HUES48 (cell line): ENCODE results near the gene MCM3AP.

Source experiments
- H3K27ac ChIP-seq: one replicate; pipeline ENCODE4 v1.7.0; 2013; ENCODE audit warnings: low read depth, low read length, inconsistent platforms
- H3K27me3 ChIP-seq: 2 replicates; pipeline ENCODE4 v1.6.1; 2013; ENCODE audit warnings: mild to moderate bottlenecking, low read length; ENCODE audit not compliant: control insufficient read depth, insufficient read depth
- H3K36me3 ChIP-seq: 2 replicates; pipeline ENCODE4 v1.6.1; 2013; ENCODE audit warnings: low read length; ENCODE audit not compliant: control insufficient read depth, insufficient read depth
- H3K4me1 ChIP-seq: 2 replicates; pipeline ENCODE4 v1.6.1; 2013; ENCODE audit warnings: mild to moderate bottlenecking, low read length; ENCODE audit not compliant: control insufficient read depth, insufficient read depth
- H3K4me3 ChIP-seq: 2 replicates; pipeline ENCODE4 v1.5.1; 2013; ENCODE audit warnings: mild to moderate bottlenecking, low read depth, low read length
- H3K9ac ChIP-seq: 2 replicates; pipeline ENCODE4 v1.6.1; 2013; ENCODE audit warnings: mild to moderate bottlenecking, low read depth, low read length, moderate library complexity
- H3K9me3 ChIP-seq: 2 replicates; pipeline ENCODE4 v1.6.1; 2013; ENCODE audit warnings: low read length; ENCODE audit not compliant: control insufficient read depth, insufficient read depth

Gene MCM3AP

DNA sequence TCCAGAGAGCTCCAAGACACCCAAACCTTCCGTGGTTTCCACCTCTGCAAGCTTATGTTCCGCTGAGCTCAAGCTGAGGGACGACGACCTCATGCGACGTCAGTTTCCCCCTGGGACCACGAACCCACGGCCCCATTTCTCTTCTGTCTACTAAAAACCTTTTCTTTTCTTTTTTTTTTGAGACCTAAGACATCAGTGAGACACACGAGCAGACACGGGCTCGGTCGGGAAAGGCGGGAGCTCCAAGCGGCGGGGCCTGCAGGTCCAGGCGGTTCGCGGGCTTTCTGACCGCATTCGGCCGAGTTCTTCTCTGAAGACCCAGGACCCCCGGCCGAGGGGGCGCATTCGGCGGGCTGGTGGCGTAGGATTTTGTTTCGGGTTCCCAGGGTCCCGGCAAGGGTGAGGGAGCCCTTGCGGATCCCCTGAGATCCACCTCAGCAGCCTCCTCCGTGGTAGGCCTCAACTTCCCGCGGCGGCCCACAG lies 37.9 kb upstream of the MCM3AP start:
- Histone ChIP-seq H3K4me1 (peaks cover 21% of the 10 kb centered on the region), H3K9ac (peak overlapping the region; percentile 90), H3K4me3 (peak overlapping the region; percentile 98), H3K27ac (peak overlapping the region; percentile 92), H3K36me3 (peaks cover 13% of the 10 kb centered on the region; the same call in 1 of the 2 replicates), H3K27me3 (no peaks in the 10 kb centered on the region), H3K9me3 (no peaks in the 10 kb centered on the region)

DNA sequence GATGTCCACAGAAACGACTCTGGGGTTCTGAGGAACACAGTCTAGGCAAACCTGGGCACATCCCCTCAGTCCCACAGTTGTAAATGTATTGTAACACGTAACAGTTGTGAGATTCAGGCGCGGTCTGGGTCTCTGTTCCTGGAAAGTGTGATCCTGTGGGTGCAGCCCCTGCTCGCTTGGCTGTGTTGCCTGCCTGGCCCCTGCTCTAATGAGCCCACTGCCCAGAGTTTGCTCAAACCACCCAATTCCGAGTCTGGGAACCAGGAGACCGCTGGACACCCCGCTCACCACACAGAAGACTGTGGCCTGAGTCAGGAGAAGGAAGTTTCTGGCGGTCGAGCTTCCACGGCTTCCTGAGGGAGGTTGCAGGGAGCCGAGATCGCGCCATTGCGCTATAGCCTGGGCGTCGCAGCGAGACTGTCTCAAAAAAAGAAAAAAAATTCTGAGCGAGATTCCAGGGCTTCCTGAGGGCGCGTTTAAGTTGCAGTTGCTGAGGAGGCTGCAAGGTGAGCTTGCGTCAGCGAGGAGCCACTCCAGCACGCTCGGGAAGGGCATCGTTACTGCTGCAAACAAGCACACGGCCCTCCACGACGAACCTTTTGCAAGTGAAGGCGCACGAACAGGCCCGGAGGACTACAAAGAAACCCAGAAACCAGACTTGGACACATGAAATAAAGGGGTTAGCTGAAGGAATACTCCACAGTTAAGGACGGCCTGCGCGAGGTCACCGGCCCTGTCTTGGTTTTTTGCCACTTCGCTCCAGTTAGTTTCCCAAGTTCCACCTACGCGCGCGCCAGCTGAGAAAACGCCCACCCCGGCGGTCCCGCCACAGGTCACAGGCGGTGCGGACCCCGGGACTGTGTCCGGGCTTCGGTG lies 37.2 kb upstream of the MCM3AP start:
- peaks cover 6% of the 10 kb centered on the region; the same call in 1 of the 2 replicates for H3K36me3 ChIP-seq
- peaks cover 28% of the 10 kb centered on the region for H3K4me1 ChIP-seq
- H3K27me3 ChIP-seq, result no peaks in the 10 kb centered on the region
- peak overlapping the region; percentile 90 for H3K9ac ChIP-seq
- H3K9me3 ChIP-seq, result no peaks in the 10 kb centered on the region
- H3K27ac ChIP-seq, result peak overlapping the region; percentile 92
- peak overlapping the region; percentile 98 for H3K4me3 ChIP-seq

DNA sequence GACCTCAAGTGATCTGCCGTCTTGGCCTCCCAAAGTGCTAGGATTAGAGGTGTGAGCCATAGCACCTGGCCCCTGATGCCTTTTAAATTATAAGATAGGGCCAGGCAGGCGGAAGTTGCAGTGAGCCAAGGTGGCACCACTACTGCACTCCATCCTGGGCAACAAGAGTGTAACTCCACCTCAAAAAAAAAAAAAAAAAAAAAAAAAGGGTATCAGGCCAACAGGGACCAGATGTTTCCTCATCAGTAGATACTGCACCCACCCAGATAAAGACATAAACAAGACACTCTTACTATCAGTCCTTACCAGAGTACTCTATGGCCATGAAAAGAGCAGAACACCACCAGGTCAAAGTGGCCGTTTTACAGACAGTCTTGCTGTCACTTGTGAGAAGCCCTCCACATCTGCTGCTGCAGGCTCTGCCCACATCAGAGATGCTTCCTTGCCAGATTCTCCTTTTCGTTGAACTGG lies 35.0 kb upstream of the MCM3AP start:
- Histone ChIP-seq H3K9me3 (no peaks in the 10 kb centered on the region), H3K4me1 (peaks cover 20% of the 10 kb centered on the region), H3K27me3 (no peaks in the 10 kb centered on the region), H3K27ac (no peak overlapping the region), H3K4me3 (no peak overlapping the region), H3K36me3 (no peaks in the 10 kb centered on the region), H3K9ac (no peak overlapping the region)

DNA sequence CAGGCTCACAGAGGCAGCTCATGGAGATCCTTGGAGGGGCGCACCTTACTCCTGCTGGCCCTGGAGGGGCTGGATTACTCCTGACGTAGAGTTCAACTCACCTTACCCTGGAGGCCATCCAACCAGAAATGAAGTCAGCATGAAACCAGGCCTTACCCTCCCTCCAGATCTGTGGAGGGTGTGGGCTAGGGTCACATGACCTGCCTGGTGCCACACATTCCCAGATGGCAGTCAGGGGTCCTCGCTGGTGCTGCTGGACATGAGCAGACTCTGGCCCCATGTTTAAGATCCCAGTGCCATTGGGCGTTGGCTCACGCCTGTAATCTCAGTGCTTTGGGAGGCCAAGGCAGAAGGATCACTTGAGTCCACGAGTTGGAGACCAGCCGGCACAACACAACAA lies 33.8 kb upstream of the MCM3AP start:
- no peaks in the 10 kb centered on the region for H3K9me3 ChIP-seq
- H3K4me3 ChIP-seq, result no peak overlapping the region
- no peak overlapping the region for H3K27ac ChIP-seq
- H3K27me3 ChIP-seq, result no peaks in the 10 kb centered on the region
- H3K4me1 ChIP-seq, result peaks cover 19% of the 10 kb centered on the region
- no peak overlapping the region for H3K9ac ChIP-seq
- H3K36me3 ChIP-seq, result peaks cover 6% of the 10 kb centered on the region; the same call in 1 of the 2 replicates

DNA sequence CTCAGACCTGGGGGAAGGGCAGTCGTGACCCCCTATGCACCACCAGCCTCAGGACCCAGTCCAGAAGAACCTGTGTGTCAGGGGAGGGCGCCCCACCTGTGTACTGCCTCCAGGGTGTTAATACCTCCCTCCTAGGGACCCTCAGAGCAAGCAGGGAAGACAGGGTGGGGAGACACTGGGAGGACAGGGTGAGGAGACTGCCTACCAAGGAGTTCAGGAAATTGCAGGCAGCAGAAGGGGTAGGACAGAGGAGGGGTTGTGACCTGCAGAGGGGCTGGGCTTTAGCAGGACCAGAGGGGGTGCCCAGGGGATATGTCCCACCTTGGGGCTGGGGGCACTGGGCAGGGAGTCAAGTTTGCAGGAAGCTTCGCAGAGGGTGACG lies 33.0 kb upstream of the MCM3AP start:
- no peak overlapping the region for H3K4me3 ChIP-seq
- H3K27ac ChIP-seq, result no peak overlapping the region
- H3K9me3 ChIP-seq, result no peaks in the 10 kb centered on the region
- no peaks in the 10 kb centered on the region for H3K27me3 ChIP-seq
- H3K36me3 ChIP-seq, result peaks cover 6% of the 10 kb centered on the region; the same call in 1 of the 2 replicates
- no peak overlapping the region for H3K9ac ChIP-seq
- peaks cover 19% of the 10 kb centered on the region for H3K4me1 ChIP-seq

DNA sequence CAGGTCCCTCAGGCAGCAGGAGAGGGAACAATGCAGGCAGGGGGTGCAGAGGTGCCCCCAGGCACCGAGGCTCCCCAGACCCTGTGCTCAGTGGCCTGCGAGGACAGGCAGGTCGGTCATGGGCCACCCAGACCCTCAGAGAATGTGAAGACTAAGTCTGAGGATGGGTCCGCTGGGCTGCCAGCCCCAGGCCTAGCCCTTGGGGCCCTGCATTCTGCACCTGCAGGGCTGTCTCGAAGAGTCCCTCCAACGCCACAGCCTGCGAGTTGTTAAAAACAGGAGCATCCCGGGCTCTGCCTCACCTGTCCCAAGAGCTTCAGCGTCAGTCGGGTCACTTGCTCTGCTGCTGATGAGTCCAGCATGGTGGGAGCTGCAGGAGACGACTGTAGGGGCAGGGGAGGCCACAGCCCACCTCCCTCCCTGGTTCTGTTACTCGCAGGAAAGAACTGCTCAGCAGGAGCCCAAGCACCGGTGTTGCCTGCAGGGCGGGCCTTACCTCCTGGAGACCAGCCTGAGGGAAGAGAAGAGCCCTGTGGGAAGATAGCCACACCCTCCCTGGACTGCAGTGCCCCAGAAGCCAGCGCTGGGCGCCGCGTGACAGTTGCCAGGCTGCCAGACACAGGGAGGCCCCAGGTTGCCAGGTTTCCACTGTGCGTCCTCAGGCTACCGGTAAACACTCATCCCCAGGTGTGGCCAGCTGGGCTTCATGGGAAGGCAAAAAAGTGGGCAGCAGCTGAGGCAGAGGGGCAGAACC lies 32.5 kb upstream of the MCM3AP start:
- no peaks in the 10 kb centered on the region for H3K9me3 ChIP-seq
- H3K9ac ChIP-seq, result no peak overlapping the region
- H3K4me3 ChIP-seq, result peak overlapping the region; percentile 16; the same call in 1 of the 2 replicates
- peaks cover 19% of the 10 kb centered on the region for H3K4me1 ChIP-seq
- H3K27ac ChIP-seq, result no peak overlapping the region
- peaks cover 10% of the 10 kb centered on the region; the same call in 1 of the 2 replicates for H3K36me3 ChIP-seq
- H3K27me3 ChIP-seq, result no peaks in the 10 kb centered on the region

DNA sequence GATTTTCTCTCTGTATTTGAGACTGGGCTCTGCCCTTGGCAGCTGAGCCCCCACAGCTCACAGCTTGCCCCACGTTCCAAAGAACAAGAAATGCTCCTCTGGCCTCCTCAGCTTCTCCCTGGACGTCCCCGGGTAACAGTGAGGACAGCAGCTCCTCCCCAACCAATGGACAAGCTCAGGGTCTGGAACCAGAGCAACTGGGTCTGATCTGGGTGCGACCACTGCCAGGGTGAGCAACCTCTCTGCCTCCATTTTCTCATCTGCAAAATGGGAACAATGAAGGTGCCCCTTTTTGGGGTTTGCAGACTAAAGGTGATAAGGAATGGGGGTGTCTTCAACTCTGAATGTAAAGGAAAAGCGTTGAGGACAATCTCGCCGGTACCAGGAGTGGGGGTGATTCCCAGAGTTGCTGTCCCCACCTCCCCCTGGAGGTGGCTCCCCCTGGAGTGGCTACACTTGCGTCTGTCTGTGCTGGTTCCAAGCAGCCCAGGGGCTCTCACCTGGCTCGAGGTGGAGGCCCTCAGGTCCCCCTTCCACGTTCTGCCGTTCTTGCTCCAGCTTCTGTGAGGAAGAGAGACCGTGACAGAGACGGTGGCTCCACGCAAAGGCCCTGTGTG lies 31.4 kb upstream of the MCM3AP start:
- H3K4me3 ChIP-seq, result no peak overlapping the region
- H3K9me3 ChIP-seq, result no peaks in the 10 kb centered on the region
- H3K4me1 ChIP-seq, result peaks cover 14% of the 10 kb centered on the region
- H3K27ac ChIP-seq, result no peak overlapping the region
- H3K36me3 ChIP-seq, result peaks cover 12% of the 10 kb centered on the region; the same call in 1 of the 2 replicates
- H3K27me3 ChIP-seq, result no peaks in the 10 kb centered on the region
- no peak overlapping the region for H3K9ac ChIP-seq

DNA sequence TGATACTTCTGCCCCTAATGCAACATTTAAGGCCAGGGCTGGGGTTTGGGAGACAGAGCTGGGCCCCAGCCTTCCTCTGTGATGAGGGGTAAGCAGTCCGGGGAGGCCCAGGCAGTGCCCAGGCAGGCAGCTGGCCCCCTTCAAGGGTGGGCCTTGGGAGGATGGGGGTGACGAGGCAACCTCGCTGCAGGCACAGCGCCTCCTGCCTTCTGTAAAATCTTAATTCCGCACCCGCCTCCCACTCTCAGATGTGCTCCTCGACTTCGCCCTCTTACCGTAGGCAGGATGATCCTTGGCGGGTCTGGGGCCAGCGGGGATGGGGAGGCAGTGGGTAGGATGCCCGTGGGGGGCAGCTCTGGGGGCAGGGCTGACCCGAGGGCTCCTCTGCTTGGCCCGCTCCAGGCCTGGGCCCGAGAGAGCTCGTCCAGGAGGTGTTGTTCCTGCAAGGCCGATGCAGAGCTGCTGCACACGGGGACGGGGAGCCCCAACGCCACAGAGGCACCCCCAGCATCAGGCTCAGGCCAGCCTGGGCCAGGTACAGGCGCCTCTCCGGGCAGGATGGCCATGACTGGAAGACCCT lies 29.1 kb upstream of the MCM3AP start:
- peaks cover 11% of the 10 kb centered on the region for H3K4me1 ChIP-seq
- no peak overlapping the region for H3K27ac ChIP-seq
- peaks cover 17% of the 10 kb centered on the region for H3K36me3 ChIP-seq
- no peaks in the 10 kb centered on the region for H3K27me3 ChIP-seq
- no peak overlapping the region for H3K4me3 ChIP-seq
- no peak overlapping the region for H3K9ac ChIP-seq
- H3K9me3 ChIP-seq, result no peaks in the 10 kb centered on the region

DNA sequence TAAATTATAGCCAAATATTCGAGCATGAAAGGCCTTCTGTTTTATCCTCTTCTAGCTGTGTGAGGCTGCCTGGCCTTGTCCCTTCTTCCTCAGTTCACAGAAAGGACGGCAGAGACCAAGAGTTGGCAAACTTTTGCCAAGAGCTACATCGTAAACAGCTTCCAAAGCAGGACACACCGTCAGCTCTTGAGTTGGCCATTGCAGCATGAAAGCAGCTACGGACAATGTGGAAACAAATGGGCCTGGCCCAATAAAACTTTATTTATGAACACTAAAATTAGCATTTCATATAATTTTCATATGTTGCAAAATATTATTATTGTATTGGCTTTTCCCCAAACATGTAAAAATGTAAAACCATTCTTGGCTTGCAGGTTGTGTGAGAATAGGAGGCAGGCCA lies 27.5 kb upstream of the MCM3AP start:
- Histone ChIP-seq H3K27ac (no peak overlapping the region), H3K4me1 (peaks cover 4% of the 10 kb centered on the region), H3K9ac (no peak overlapping the region), H3K9me3 (no peaks in the 10 kb centered on the region), H3K27me3 (no peaks in the 10 kb centered on the region), H3K4me3 (no peak overlapping the region), H3K36me3 (peaks cover 20% of the 10 kb centered on the region)

DNA sequence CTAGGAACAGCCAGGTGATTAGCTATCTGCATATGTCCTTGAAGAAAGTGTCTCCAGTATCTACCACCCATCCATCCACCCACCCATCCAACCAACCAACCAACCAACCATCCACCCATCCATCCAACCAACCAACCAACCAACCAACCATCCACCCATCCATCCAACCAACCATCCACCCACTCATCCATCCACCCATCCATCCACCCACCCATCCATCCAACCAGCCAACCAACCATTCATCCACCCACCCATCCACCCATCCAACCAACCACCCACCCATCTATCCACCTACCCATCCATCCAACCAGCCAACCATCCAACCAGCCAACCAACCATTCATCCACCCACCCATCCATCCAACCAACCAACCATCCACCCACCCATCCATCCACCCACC lies 26.2 kb upstream of the MCM3AP start:
- no peak overlapping the region for H3K9ac ChIP-seq
- H3K27me3 ChIP-seq, result no peaks in the 10 kb centered on the region
- H3K4me1 ChIP-seq, result no peaks in the 10 kb centered on the region
- H3K27ac ChIP-seq, result no peak overlapping the region
- H3K9me3 ChIP-seq, result no peaks in the 10 kb centered on the region
- H3K36me3 ChIP-seq, result peaks cover 28% of the 10 kb centered on the region
- no peak overlapping the region for H3K4me3 ChIP-seq
